Colonic mucosa (tissue), 4 donors: ENCODE measurements around the gene TET3. TPM values are rescaled to one million over a fixed set of nuclear protein-coding genes. Genes with fewer than 3 reads are reported as not detected.

ENCODE experiments used
- DNase-seq: peaks from one replicate; pipeline ENCODE4 v3.0.0-alpha.2; 2020
- H3K27ac ChIP-seq: fragments of 200-600 bp; one replicate; pipeline ENCODE4 v1.8.0; 2021
- H3K27me3 ChIP-seq: fragments of 200-600 bp; one replicate; pipeline ENCODE4 v1.8.0; 2021
- H3K36me3 ChIP-seq: fragments of 200-600 bp; one replicate; pipeline ENCODE4 v1.8.0; 2021
- H3K4me1 ChIP-seq: fragments of 200-600 bp; one replicate; pipeline ENCODE4 v1.8.0; 2021; ENCODE audit warnings: mild to moderate bottlenecking
- H3K4me3 ChIP-seq: fragments of 200-600 bp; one replicate; pipeline ENCODE4 v1.8.0; 2021
- H3K9ac ChIP-seq, 2 donors: one replicate each; pipeline ENCODE4 v1.7.0; 2013; ENCODE audit warnings: control low read depth in 2 of 2, low read depth in 2 of 2, low read length in 2 of 2
- H3K9me3 ChIP-seq: fragments of 200-600 bp; one replicate; pipeline ENCODE4 v1.8.0; 2021
- CTCF ChIP-seq: fragments of 200-600 bp; IDR thresholded peaks from one replicate; pipeline ENCODE4 v1.8.0; 2022; ENCODE audit warnings: antibody characterized with exemption, mild to moderate bottlenecking
- intact Hi-C: fragments of 100-400 bp; cut with DNase I; formaldehyde crosslinking; loops from one replicate; pipeline ENCODE4 v1.14.1; 2022
- total RNA-seq, 2 donors: library from RNA; stranded (reverse); fragmentation: NEBNext Ultra II Directional in 1 of 2; extraction: Animal tissue kit (Norgen Biotek cat#: 25700) in 1 of 2; gene quantifications; one replicate each; pipeline ENCODE4 v1.2.1, GENCODE V29; 2021
- donor health status: healthy.
- donor health status: DM: no; HTN: no; CAD: no.
- donor health status: DM: no; HTN: no; CAD: no.

Gene TET3
- total RNA-seq, 2 donors from 2014 or later: 17.8 to 22.9 TPM

- TF ChIP-seq CTCF: no peak
- Histone ChIP-seq H3K9me3 (no peaks in the 10 kb centered on the region), H3K4me3 (no peak overlapping the region), H3K9ac (no peak overlapping the region), H3K36me3 (no peaks in the 10 kb centered on the region), H3K27me3 (no peaks in the 10 kb centered on the region), H3K4me1 (peaks cover 14% of the 10 kb centered on the region), H3K27ac (no peak overlapping the region)
- DNase-seq: no peak
- intact Hi-C loops: no loop called here
Observed at GRCh38 chr2:73968357-73968937, 16.3 kb upstream of the TET3 start.

- no peaks in the 10 kb centered on the region for H3K9me3 ChIP-seq
- DNase-seq: no peak
- no peaks in the 10 kb centered on the region for H3K27me3 ChIP-seq
- H3K9ac ChIP-seq: no peak overlapping the region
- no peak overlapping the region for H3K4me3 ChIP-seq
- peaks cover 14% of the 10 kb centered on the region for H3K4me1 ChIP-seq
- no peaks in the 10 kb centered on the region for H3K36me3 ChIP-seq
- no peak for TF ChIP-seq CTCF
- H3K27ac ChIP-seq: no peak overlapping the region
- intact Hi-C loops: no loop called here
Observed at GRCh38 chr2:73969356-73969755, 15.4 kb upstream of the TET3 start.

GRCh38 chr2:73970141-73970803 is 14.4 kb upstream of the TET3 start:
- no peak for DNase-seq
- H3K9me3 ChIP-seq: no peaks in the 10 kb centered on the region
- peaks cover 14% of the 10 kb centered on the region for H3K4me1 ChIP-seq
- H3K27ac ChIP-seq: no peak overlapping the region
- TF ChIP-seq CTCF: no peak
- no peak overlapping the region for H3K9ac ChIP-seq
- H3K36me3 ChIP-seq: no peaks in the 10 kb centered on the region
- H3K27me3 ChIP-seq: no peaks in the 10 kb centered on the region
- no peak overlapping the region for H3K4me3 ChIP-seq
- intact Hi-C loops: no loop called here

- peaks cover 14% of the 10 kb centered on the region for H3K4me1 ChIP-seq
- DNase-seq: peak; percentile 78
- intact Hi-C loops: no loop called here
- TF ChIP-seq CTCF: no peak
- no peaks in the 10 kb centered on the region for H3K36me3 ChIP-seq
- no peak overlapping the region for H3K27ac ChIP-seq
- no peaks in the 10 kb centered on the region for H3K9me3 ChIP-seq
- no peaks in the 10 kb centered on the region for H3K27me3 ChIP-seq
- H3K4me3 ChIP-seq: no peak overlapping the region
- peak overlapping the region in 1 of 2 donors; percentile 28 for H3K9ac ChIP-seq
Observed at GRCh38 chr2:73970850-73971471, 13.7 kb upstream of the TET3 start.

GRCh38 chr2:73971722-73972121 is 13.0 kb upstream of the TET3 start:
- H3K4me1 ChIP-seq: peaks cover 14% of the 10 kb centered on the region
- H3K27ac ChIP-seq: no peak overlapping the region
- H3K27me3 ChIP-seq: no peaks in the 10 kb centered on the region
- peak overlapping the region in 1 of 2 donors; percentile 52 for H3K9ac ChIP-seq
- H3K36me3 ChIP-seq: no peaks in the 10 kb centered on the region
- intact Hi-C loops: no loop called here
- DNase-seq: no peak
- H3K9me3 ChIP-seq: no peaks in the 10 kb centered on the region
- H3K4me3 ChIP-seq: no peak overlapping the region
- no peak for TF ChIP-seq CTCF
